Tibial nerve (tissue), 4 donors: Measurements from ENCODE around the gene USP7. TPM values are rescaled to one million over a fixed set of nuclear protein-coding genes. Genes with fewer than 3 reads are reported as not detected.

Experiments
- DNase-seq, 2 donors: peaks; one replicate each; pipeline ENCODE4 v3.0.0-alpha.2; 2019; ENCODE audit warnings: low spot score in 2 of 2
- H3K27ac ChIP-seq, 4 donors: fragments of 200-600 bp; sonication (generic) in 3 of 4; one replicate each; pipeline ENCODE4 v1.5.1; 2017 to 2019; ENCODE audit warnings: mild to moderate bottlenecking in 1 of 4
- H3K27me3 ChIP-seq, 2 donors: fragments of 200-600 bp; sonication (generic) in 1 of 2; one replicate each; pipeline versions ENCODE4 v1.5.1 to v1.6.0; 2017 to 2019
- H3K36me3 ChIP-seq, 3 donors: fragments of 200-600 bp; sonication (generic); one replicate each; pipeline ENCODE4 v1.5.1; 2018 to 2019
- H3K4me1 ChIP-seq, 4 donors: fragments of 200-600 bp; sonication (generic) in 3 of 4; one replicate each; pipeline ENCODE4 v1.5.1; 2017 to 2019
- H3K4me3 ChIP-seq, 4 donors: fragments of 200-600 bp; sonication (generic) in 3 of 4; one replicate each; pipeline ENCODE4 v1.5.1; 2017 to 2019; ENCODE audit warnings: mild to moderate bottlenecking in 1 of 4, moderate library complexity in 1 of 4
- H3K9me3 ChIP-seq, 4 donors: fragments of 200-600 bp; sonication (generic) in 3 of 4; one replicate each; pipeline ENCODE4 v1.5.1; 2017 to 2019
- EP300 ChIP-seq, 2 donors: sonication (generic); formaldehyde crosslinking; IDR thresholded peaks; one replicate each; pipeline ENCODE4 v1.6.1; 2017; ENCODE audit warnings: antibody characterized with exemption in 2 of 2, mild to moderate bottlenecking in 1 of 2
- POLR2A ChIP-seq, 2 donors: fragments of 450-650 bp; IDR thresholded peaks; one replicate each; pipeline ENCODE4 v1.6.1; 2017; ENCODE audit warnings: antibody characterized with exemption in 2 of 2, mild to moderate bottlenecking in 2 of 2, moderate library complexity in 2 of 2
- WGBS, 2 donors: methylation state at CpG; one replicate each; pipeline ENCODE4 v1.1.5; 2018; 5-methylcytosine and 5-hydroxymethylcytosine counted together
- total RNA-seq, 4 donors: library from RNA; depleted of rRNA; stranded (reverse); fragments of >200 nt; gene quantifications; one replicate each; pipeline ENCODE4 v1.1.0, GENCODE V29; 2016
- TF ChIP-seq, protein P1 (sequence below), 5 experiments: fragments of 200-600 bp in 3 of 5; fragments of 450-650 bp in 2 of 5; sonication (generic) in 3 of 5; IDR thresholded peaks; one replicate each; pipeline ENCODE4 v1.5.1; 2016 to 2019; ENCODE audit warnings: antibody characterized with exemption in 5 of 5, mild to moderate bottlenecking in 3 of 5, moderate library complexity in 2 of 5

The USP7 gene
- total RNA-seq, 4 donors from 2014 or later: 83.4 to 114 (median 89.6) TPM

DNA sequence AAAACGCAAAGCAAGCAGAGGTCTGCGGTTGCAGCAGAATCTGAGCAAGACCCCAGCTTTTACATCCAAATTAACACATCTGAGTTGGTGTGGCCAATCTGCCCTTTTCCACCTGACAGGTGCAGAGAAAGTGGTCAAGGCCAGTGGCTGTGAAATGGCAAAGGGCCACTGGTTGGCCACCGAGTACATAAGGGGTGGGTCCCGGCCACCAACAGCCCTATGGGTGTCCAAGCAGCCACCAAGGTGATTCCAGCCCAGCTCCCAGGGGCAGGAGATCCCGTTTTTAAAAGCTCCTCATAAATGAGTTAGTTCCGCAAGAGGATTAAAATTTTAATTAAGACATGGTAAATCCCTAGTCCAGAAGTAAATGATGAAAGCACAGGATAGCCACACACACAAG lies 29.1 kb downstream of the USP7 start:
- Histone ChIP-seq H3K27ac (no peak overlapping the region), H3K27me3 (no peaks in the 10 kb centered on the region), H3K36me3 (peaks cover 0 to 7% (median 0%) of the 10 kb centered on the region in 3 donors), H3K4me3 (no peak overlapping the region), H3K9me3 (no peaks in the 10 kb centered on the region), H3K4me1 (peaks cover 0 to 68% (median 15%) of the 10 kb centered on the region in 4 donors)
- WGBS, 2 donors: 61 to 62% methylated on average over 6 of the region's 6 CpGs
- no peak for DNase-seq
- no peak for TF ChIP-seq EP300 (IDR thresholded peaks at IDR 0.05)
- no peak for TF ChIP-seq POLR2A (IDR thresholded peaks at IDR 0.05)
- TF ChIP-seq, protein P1, sequence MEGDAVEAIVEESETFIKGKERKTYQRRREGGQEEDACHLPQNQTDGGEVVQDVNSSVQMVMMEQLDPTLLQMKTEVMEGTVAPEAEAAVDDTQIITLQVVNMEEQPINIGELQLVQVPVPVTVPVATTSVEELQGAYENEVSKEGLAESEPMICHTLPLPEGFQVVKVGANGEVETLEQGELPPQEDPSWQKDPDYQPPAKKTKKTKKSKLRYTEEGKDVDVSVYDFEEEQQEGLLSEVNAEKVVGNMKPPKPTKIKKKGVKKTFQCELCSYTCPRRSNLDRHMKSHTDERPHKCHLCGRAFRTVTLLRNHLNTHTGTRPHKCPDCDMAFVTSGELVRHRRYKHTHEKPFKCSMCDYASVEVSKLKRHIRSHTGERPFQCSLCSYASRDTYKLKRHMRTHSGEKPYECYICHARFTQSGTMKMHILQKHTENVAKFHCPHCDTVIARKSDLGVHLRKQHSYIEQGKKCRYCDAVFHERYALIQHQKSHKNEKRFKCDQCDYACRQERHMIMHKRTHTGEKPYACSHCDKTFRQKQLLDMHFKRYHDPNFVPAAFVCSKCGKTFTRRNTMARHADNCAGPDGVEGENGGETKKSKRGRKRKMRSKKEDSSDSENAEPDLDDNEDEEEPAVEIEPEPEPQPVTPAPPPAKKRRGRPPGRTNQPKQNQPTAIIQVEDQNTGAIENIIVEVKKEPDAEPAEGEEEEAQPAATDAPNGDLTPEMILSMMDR (IDR thresholded peaks at IDR 0.05): no peak

DNA sequence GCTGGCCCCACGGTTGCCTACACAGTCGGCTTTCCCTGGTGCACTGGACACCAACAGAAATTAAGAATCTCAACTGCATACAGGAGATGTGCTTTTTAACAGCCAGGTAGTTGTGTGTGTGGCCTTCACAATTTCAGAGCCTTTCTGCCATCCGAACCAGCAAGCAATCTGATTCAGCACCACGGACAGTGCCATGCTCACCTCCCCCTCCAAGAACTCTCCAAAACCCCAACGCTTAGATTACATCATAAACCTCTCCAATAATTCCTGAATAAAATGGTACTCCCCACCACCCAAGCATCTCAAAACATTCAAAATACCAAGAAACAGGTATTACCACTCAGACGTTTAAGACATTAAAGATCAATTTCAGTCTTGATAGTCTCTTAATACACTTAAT lies 31.8 kb downstream of the USP7 start:
- WGBS, 2 donors: 36 to 38% methylated on average over 6 of the region's 6 CpGs
- no peak overlapping the region for H3K4me3 ChIP-seq
- peak in 1 of 2 donors; percentile 65 for DNase-seq
- H3K27ac ChIP-seq: no peak overlapping the region
- peaks cover 0 to 29% (median 0%) of the 10 kb centered on the region in 3 donors for H3K36me3 ChIP-seq
- H3K4me1 ChIP-seq: peaks cover 0 to 48% (median 10%) of the 10 kb centered on the region in 4 donors
- no peaks in the 10 kb centered on the region for H3K27me3 ChIP-seq
- TF ChIP-seq, protein P1 (IDR thresholded peaks at IDR 0.05): no peak
- TF ChIP-seq EP300 (IDR thresholded peaks at IDR 0.05) (no peak), POLR2A (IDR thresholded peaks at IDR 0.05) (no peak)
- no peaks in the 10 kb centered on the region for H3K9me3 ChIP-seq

DNA sequence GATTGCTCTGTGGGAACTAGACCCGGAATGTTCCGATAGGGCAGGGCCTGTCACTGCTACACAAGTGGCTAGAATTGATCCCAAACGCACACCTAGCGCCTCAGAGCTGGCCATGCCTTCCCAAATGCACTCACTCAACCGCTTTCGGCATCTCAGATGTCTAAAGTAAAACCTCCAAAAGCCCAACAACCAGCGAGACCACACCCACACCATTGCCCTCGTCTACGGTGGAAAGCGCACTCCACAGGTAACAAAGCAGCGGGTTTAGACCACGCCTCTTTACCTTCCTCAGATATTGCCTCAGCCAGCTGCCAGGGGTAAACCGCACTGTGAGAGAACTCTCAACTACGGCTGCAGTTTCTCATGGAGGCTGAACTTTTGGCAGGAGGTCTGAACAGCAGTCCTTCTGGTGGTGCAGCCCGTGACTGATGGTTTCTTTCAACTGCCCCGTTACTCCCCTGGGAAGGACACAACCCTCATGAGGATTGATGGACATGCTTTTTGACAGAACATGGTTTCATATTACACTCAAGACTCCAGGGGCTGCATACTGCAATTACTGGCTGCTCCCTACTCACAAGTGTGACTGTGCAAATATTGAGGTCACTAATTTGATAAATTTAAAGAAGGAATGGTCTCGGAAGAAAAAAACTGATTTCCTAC lies 34.5 kb downstream of the USP7 start:
- H3K4me3 ChIP-seq: no peak overlapping the region
- H3K27me3 ChIP-seq: no peaks in the 10 kb centered on the region
- H3K27ac ChIP-seq: no peak overlapping the region
- H3K4me1 ChIP-seq: peaks cover 0 to 23% (median under 1%) of the 10 kb centered on the region in 4 donors
- 90 to 92% methylated on average over 17 of the region's 17 CpGs for WGBS, 2 donors
- no peak for DNase-seq
- no peaks in the 10 kb centered on the region for H3K9me3 ChIP-seq
- TF ChIP-seq EP300 (IDR thresholded peaks at IDR 0.05): no peak
- TF ChIP-seq POLR2A (IDR thresholded peaks at IDR 0.05): no peak
- TF ChIP-seq, protein P1 (IDR thresholded peaks at IDR 0.05): no peak
- peaks cover 0 to 36% (median 0%) of the 10 kb centered on the region in 3 donors for H3K36me3 ChIP-seq

DNA sequence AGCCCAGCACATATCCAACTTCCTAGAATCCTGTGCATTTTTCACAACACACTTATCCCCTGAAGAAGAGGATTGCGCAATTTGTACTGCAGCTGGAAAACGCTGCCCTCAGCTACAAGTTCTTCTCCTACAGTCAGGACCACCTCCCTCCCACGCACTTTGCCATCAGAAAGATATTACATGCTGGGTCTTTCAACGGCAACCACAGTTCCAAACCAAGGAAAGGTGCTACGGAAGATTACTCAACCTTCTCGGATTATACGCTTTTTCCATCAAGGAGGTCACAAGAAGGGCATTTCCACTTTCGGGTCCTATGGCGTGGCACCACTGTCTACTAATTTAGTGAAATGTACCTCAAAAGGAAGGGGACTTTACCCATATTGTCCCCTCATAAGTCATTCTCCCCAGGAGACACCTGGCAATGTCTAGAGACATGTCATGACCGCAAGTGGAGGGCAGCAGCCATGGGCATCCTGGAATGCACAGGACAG lies 35.2 kb downstream of the USP7 start:
- Histone ChIP-seq H3K27ac (no peak overlapping the region), H3K27me3 (no peaks in the 10 kb centered on the region), H3K4me3 (no peak overlapping the region), H3K9me3 (no peaks in the 10 kb centered on the region), H3K36me3 (peaks cover 0 to 36% (median 0%) of the 10 kb centered on the region in 3 donors), H3K4me1 (peaks cover 0 to 21% (median 0%) of the 10 kb centered on the region in 4 donors)
- TF ChIP-seq POLR2A (IDR thresholded peaks at IDR 0.05) (no peak), EP300 (IDR thresholded peaks at IDR 0.05) (no peak)
- TF ChIP-seq, protein P1 (IDR thresholded peaks at IDR 0.05): no peak
- 84 to 85% methylated on average over 10 of the region's 10 CpGs for WGBS, 2 donors
- no peak for DNase-seq

DNA sequence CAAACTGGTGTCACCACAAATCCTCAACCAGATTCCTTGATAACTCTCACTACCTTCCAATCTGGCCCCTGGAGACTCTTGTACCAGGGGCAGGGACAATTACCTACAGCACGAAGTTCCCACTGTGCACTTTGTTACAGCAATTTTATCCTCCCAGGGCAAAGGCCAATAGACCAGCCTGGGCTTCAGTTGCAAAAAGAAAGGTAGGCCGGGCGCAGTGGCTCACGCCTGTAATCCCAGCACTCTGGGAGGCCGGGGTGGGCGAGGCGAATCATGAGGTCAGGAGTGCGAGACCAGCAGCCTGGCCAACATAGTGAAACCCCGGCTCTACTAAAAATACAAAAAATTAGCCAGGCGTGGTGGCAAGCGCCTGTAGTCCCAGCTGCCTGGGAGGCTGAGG lies 36.9 kb downstream of the USP7 start:
- peaks cover 0 to 49% (median 3%) of the 10 kb centered on the region in 3 donors for H3K36me3 ChIP-seq
- H3K4me3 ChIP-seq: no peak overlapping the region
- TF ChIP-seq POLR2A (IDR thresholded peaks at IDR 0.05) (no peak), EP300 (IDR thresholded peaks at IDR 0.05) (no peak)
- TF ChIP-seq, protein P1 (IDR thresholded peaks at IDR 0.05): no peak
- H3K4me1 ChIP-seq: peaks cover 0 to 14% (median 0%) of the 10 kb centered on the region in 4 donors
- H3K9me3 ChIP-seq: no peaks in the 10 kb centered on the region
- no peak for DNase-seq
- no peaks in the 10 kb centered on the region for H3K27me3 ChIP-seq
- WGBS, 2 donors: 94 to 96% methylated on average over 11 of the region's 11 CpGs
- no peak overlapping the region for H3K27ac ChIP-seq
